GM21576 (cell line): ENCODE measurements around the gene SUGCT.

ENCODE experiments used
- ATAC-seq: cut with Tn5 transposase; IDR thresholded peaks from one replicate; pipeline ENCODE4 v1.9.1; 2021; ENCODE audit warnings: mild to moderate bottlenecking, moderate library complexity; ENCODE audit not compliant: unreplicated experiment

The SUGCT gene

GRCh38 chr7:40883826-40884225 lies 749.0 kb downstream of the SUGCT start:
- ATAC-seq: no peak

GRCh38 chr7:40884241-40884640 lies 749.4 kb downstream of the SUGCT start:
- ATAC-seq: no peak

- ATAC-seq: no peak
Observed at GRCh38 chr7:40885503-40885902, 750.7 kb downstream of the SUGCT start.

GRCh38 chr7:40887099-40887498 lies 752.3 kb downstream of the SUGCT start:
- no peak for ATAC-seq

GRCh38 chr7:40888499-40888898 lies 753.7 kb downstream of the SUGCT start:
- ATAC-seq: no peak

- no peak for ATAC-seq
Observed at GRCh38 chr7:40889099-40889498, 754.3 kb downstream of the SUGCT start.

GRCh38 chr7:40889539-40889938 lies 754.7 kb downstream of the SUGCT start:
- no peak for ATAC-seq

GRCh38 chr7:40890088-40890692 lies 755.4 kb downstream of the SUGCT start:
- no peak for ATAC-seq

GRCh38 chr7:40891232-40891631 lies 756.4 kb downstream of the SUGCT start:
- no peak for ATAC-seq

GRCh38 chr7:40899151-40899550 lies 764.3 kb downstream of the SUGCT start:
- ATAC-seq: no peak

- no peak for ATAC-seq
Observed at GRCh38 chr7:40899636-40900507, 765.1 kb downstream of the SUGCT start.

GRCh38 chr7:40903872-40904271 lies 769.1 kb downstream of the SUGCT start:
- ATAC-seq: no peak

GRCh38 chr7:40907286-40907685 lies 772.5 kb downstream of the SUGCT start:
- no peak for ATAC-seq

- ATAC-seq: no peak
Observed at GRCh38 chr7:40909346-40909980, 774.7 kb downstream of the SUGCT start.
